LoVo (cell line): ENCODE measurements around the gene GRIK5.
A peak's percentile ranks its signal among the peaks of the same experiment; 100 is the strongest.
"Not testable (repeated sequence)": the region's sequence is repeated elsewhere in the genome, so short reads cannot be mapped to it uniquely, and the experiment has no call there.

Source experiments
- DNase-seq: peaks from one replicate; pipeline ENCODE4 v3.0.0-alpha.2; 2016; ENCODE audit warnings: low spot score

GRIK5 gene

GRCh38 chr19:42048992-42049391, 21.0 kb downstream of the GRIK5 start:
- DNase-seq = peak; percentile 52

GRCh38 chr19:42045575-42045974, 24.4 kb downstream of the GRIK5 start:
- DNase-seq = no peak

GRCh38 chr19:42042455-42043170, 27.4 kb downstream of the GRIK5 start:
- DNase-seq = no peak

GRCh38 chr19:42040491-42040890, 29.5 kb downstream of the GRIK5 start:
- not testable (repeated sequence) for DNase-seq

GRCh38 chr19:42040031-42040430, 30.0 kb downstream of the GRIK5 start:
- no peak for DNase-seq

DNA sequence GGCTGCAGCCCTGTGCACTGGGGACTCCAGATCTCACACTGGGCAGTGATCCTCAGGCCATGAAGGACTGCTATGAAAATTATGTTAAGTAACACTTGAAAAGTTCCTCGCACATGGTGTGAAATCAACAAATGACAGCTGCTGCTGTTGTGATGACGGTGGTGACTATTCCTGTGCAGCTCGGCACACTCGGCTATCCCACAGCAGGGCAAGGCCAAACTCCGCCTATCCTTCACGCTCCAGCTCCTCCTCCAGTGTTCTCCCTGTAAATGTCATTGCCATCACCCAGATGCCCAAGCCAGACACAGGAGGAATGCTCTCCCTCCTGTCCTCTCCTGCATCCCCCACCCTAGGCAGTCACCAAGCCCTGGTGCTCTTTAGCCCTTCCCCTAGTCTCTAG, 31.3 kb downstream of the GRIK5 start:
- DNase-seq = no peak

DNA sequence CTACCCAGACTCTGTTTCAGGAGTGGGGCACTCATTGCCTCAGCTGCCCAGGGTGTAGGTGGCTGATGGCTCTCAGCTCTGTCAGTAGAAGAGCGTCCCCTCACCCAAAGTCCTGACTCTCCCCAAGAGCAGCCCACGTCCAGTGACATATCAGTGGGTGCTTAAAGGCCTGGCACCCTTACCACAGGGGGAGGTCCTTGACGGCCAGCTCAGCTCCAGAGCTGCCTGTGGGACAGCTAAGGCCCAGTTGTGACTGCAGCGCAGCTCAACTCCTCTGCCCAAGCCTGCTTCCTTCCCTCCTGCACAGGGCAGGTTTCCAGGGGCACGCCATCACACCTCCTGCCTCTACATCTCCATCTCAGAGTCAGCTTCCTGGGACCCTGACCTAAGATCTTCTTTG, 32.4 kb downstream of the GRIK5 start:
- DNase-seq = no peak

DNA sequence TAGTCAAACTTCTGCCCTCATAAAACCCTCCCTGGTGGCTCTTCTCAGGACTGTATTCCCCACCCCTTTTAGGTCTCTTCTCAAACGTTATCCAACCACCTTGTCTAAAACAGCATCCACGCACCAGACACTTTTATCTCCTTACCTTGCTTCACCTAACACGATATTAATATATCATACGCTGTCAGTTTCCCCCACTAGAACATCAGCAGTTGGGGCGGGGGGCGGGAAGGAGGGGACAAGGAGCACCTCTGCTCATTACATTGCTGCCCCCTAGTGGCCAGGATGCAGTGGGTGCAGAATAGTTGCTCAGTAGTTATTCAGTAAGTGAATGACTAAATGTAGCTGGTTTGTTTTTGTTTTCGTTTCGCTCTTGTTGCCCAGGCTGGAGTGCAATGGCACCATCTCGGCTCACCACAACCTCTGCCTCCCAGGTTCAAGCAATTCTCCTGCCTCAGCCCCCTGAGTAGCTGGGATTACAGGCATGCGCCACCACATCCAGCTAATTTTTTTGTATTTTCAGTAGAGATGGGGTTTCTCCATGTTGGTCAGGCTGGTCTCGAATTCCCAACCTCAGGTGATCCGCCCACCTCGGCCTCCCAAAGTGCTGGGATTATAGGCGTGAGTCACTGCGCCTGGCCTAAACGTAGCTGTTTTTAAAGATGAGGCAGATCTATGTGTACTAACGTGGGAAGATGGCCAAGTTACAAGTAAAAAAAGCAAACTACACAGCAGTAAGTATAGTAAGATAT, 35.2 kb downstream of the GRIK5 start:
- peak; percentile 58 for DNase-seq

GRCh38 chr19:42033413-42033812, 36.6 kb downstream of the GRIK5 start:
- no peak for DNase-seq

DNA sequence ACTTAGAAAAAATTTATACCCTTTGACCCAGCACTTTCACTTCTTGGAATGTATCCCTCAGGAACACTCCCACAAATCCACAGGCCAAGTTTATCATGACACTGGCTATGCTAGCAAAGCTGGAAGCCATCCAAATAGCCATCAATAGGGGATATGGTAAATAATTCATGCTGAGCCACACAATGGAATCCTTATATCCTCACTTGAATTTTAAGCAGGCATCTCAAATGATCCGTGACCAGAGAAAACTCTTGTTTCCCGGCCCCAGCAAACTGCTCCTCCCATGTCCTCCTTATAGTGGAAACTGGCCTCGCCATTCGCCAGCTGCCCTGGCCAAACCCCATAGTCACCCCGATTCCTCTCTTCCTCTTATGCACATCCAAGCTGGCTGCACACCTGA, 37.6 kb downstream of the GRIK5 start:
- DNase-seq = peak; percentile 58

DNA sequence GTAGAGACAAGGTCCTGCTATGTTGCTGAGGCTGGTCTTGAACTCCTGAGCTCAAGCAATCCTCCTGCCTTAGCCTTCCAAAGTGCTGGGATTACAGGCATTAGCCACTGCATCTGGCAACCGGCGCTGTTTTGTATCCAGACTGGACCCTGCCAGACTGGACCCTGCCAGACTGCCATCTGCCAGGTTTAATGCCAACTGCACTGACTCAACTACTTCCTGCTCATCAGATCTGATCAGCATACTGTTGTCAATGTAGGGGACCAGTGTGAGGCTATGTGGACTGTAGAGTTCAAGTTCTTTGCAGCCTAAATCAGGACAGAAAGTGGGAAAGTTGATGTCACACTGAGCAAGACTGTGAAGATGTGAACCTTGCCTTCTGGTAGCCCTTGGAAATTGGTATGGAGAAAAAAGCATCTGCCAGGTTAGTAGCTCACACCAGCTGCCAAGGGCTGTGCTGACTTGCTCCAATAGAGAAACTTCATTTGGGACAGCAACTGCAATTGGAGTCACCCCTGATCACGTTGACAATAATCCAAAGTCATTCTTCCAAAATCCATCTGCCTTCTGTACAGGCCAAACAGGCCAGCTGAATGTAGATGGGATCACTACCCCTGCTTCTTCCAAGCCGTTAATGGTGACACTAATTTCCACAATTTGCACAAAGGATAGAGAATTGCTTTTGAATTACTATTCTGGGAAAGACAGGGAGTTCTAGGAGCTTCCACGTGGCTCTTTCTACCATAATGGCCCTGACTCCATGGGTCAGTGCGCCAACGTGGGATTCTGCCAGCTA, 39.2 kb downstream of the GRIK5 start:
- DNase-seq = no peak

DNA sequence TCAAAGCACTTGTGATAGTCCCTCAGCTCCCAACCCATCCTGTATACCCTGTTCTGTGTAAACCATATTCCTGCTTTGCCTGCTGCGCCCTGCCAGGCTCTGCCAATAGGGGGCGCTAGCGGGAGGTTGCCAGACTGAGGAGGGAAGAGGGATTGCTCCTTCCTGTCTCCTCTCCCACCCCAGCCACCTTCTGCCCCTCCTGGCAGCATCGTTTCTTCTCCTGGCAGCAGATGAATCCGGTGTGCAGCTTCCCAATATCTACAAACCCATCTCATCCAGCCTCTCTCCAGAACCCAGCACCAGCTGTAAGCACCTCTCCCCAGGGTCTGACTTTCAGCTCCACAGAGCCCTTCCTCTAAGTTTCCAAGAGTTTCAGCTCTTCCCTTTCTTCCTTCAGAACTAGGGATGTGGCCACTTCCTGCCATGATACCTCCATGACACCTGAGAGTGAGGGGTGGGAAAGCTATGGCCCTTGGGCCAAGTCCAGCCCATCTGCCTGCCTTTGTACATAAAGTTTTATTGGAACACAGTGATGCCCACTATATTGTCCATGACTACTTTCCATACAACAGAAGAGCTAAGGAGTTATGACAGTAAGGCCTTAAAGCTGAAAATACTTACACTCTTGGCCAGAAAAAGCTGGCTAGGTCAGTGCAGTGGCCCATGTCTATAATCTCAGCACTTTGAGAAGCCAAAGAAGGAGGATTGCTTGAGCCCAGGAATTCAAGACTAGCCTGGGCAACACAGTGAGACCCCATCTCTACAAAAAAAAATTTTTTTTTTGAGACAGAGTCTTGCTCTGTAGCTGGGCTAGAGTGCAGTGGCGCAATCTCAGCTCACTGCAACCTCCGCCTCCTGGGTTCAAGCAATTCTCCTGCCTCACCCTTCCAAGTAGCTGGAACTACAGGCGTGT, 41.4 kb downstream of the GRIK5 start:
- no peak for DNase-seq

- DNase-seq = no peak
Observed at GRCh38 chr19:42024622-42025111, 45.3 kb downstream of the GRIK5 start.

DNA sequence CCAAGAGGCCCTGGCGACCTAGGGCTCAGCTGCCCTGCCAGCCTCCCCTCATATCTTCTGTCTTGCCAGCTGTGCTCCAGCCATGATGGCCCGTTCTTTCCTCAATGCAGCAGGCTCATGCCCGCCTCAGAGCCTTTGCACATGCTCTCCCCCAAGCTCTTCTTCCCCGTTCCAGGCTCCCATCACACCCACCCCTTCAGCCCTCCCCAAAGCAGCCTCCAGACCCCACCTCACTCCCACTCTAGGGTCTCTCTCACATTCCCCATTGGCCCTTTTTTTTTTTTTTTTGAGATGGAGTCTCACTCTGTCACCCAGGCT, 46.1 kb downstream of the GRIK5 start:
- no peak for DNase-seq

- no peak for DNase-seq
Observed at GRCh38 chr19:42023121-42023942, 46.7 kb downstream of the GRIK5 start.

GRCh38 chr19:42022616-42023015, 47.4 kb downstream of the GRIK5 start:
- no peak for DNase-seq

DNA sequence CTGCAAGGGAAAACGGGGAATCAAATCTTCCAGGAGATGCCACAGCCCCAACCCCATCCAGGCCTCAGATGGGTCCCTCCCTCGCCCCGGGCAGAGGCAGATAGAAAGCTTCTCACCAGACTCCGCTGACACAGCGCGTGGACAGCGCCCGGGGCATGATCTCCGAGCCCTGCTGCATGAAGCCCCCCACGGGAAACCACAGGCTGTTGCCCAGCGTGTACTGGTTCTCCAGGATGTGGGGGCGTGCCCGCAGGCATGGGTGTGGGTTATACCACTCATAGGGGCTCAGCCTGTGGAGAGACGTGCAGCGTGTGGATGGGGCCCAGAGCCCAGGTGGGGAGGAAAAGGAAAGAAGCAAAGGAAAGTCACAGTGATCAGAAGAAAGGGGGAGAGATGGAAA, 48.8 kb downstream of the GRIK5 start:
- DNase-seq = no peak

DNA sequence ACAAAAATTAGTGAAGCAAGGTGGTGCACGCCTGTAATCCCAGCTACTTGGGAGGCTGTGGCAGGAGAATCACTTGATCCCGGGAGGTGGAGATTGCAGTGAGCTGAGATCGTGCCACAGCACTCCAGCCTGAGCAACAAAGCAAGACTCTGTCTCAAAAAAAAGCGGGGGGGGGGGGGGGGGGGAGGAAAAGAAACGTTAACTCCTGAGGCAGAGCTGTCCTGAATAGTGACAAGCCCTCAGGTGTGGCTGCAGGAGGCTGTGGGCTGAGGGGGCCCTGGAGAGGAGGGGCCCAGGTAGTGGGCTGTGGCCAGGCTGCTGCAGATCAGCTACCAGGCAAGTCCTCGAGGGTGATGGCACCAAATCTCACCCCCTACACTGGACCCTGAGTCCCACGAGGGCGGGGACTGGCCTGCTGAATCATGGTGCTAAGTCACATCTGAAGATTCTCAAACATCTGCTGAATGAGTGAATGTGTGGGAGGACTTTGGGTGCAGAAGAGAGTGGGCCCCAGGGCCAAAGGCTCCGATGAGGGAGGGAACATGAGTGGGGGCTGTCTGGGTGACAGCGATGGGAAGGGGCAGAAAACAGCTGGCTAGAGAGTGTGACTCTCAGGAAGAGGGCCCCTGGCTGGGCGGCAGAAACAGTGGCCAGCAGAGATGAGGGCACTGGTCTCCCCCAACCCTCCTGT, 51.4 kb downstream of the GRIK5 start:
- DNase-seq = no peak

GRCh38 chr19:42017040-42017439, 53.0 kb downstream of the GRIK5 start:
- DNase-seq = no peak

DNA sequence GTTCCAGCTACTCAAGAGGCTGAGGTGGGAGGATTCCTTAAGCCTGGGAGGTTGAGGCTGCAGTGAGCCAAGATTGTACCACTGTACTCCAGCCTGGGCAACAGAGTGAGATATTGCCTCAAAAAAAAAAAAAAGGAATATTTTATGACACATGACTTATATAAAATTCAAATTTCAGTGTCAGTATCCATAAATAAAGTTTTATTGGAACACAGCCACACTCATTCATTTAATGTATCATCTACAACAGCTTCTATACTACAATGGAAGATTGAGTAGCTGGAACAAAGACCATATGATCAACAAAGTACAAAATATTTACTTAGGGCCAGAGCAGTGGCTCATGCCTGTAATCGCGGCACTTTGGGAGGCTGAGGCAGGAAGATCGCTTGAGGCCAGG, 57.3 kb downstream of the GRIK5 start:
- not testable (repeated sequence) for DNase-seq
